ENCODE results near the gene CDC7. TPM values are rescaled to one million over a fixed set of nuclear protein-coding genes. Genes with fewer than 3 reads are reported as not detected.

CDC7 gene
- polyA plus RNA-seq, 2 of the 4 experiments (the other 2 are of a cell fraction): 10.1 to 16.8 TPM

DNA sequence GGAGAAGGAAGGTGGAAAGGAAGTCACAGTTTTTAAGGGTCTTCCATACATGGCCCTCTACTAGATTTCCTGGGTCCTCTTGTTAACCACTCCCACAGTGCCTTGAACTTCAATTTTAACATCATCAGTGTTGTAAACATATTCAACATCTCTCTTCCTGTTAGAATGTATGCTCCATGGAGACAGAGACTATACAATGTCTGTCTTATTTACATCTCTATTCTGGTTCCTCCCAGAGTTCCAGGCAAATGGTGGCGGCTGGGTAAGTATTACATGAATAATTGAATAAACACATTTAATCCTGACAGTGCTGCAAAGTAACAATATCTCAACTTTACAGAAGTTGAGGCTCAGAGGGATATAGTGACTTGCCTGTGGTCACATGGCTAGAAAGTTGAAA is 40.3 kb downstream of the CDC7 start:
- no peak for ATAC-seq
- CTCF ChIA-PET: no interaction called here

GRCh38 chr1:91541918-91542533 is 41.4 kb downstream of the CDC7 start:
- no peak overlapping the region for H3K27ac ChIP-seq
- ChIA-PET POLR2A (no interaction called here), CTCF (interaction anchor here (1.0 to 1.7 kb wide), 3 partner anchors 9 to 386 kb away, joined by 4 read pairs; no protein-coding TSS in a partner anchor)
- ATAC-seq (no peak), FAIRE-seq (no peak), DNase-seq (ENCODE audit: low read depth in 1 of 2, low spot score in 1 of 2) (no peak)
- H3K4me2 ChIP-seq: no peak overlapping the region
- WGBS (ENCODE audit: missing lambda C conversion rate): 82% methylated on average over 4 of the region's 5 CpGs
- H3K9me3 ChIP-seq: no peaks in the 10 kb centered on the region
- peaks cover under 1% of the 10 kb centered on the region; the same call in 1 of the 3 replicates for H3K4me1 ChIP-seq
- TF ChIP-seq HOXB13 (CRISPR knock-in tag; IDR thresholded peaks at IDR 0.05; ENCODE audit: low read depth): no peak
- TF ChIP-seq TFCP2L1 (CRISPR knock-in tag; IDR thresholded peaks at IDR 0.05): no peak
- no peak for TF ChIP-seq KDM5A (IDR thresholded peaks at IDR 0.05)
- no peak for TF ChIP-seq EHF (CRISPR knock-in tag; IDR thresholded peaks at IDR 0.05)
- TF ChIP-seq JUNB (IDR thresholded peaks at IDR 0.05): no peak
- TF ChIP-seq CEBPB (IDR thresholded peaks at IDR 0.05): no peak
- TF ChIP-seq FOSL2 (IDR thresholded peaks at IDR 0.05): no peak
- TF ChIP-seq FOSL2 (CRISPR knock-in tag; IDR thresholded peaks at IDR 0.05): no peak
- TF ChIP-seq HOXB5 (CRISPR knock-in tag; IDR thresholded peaks at IDR 0.05): no peak
- no peak for TF ChIP-seq EP300 (IDR thresholded peaks at IDR 0.05)
- TF ChIP-seq, protein P1, sequence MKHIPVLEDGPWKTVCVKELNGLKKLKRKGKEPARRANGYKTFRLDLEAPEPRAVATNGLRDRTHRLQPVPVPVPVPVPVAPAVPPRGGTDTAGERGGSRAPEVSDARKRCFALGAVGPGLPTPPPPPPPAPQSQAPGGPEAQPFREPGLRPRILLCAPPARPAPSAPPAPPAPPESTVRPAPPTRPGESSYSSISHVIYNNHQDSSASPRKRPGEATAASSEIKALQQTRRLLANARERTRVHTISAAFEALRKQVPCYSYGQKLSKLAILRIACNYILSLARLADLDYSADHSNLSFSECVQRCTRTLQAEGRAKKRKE (CRISPR knock-in tag; IDR thresholded peaks at IDR 0.05; ENCODE audit: low read depth): no peak
- TF ChIP-seq RFX5 (IDR thresholded peaks at IDR 0.05): no peak
- no peak for TF ChIP-seq BHLHE40 (IDR thresholded peaks at IDR 0.05; ENCODE audit: low read depth, low read length)
- no peak for TF ChIP-seq PBX3 (IDR thresholded peaks at IDR 0.05)
- TF ChIP-seq HDAC2 (IDR thresholded peaks at IDR 0.05): no peak
- no peak for TF ChIP-seq ZFP36 (IDR thresholded peaks at IDR 0.05; ENCODE audit: borderline replicate concordance, partially characterized antibody)
- H3K4me3 ChIP-seq: no peak overlapping the region

More for the DNA sequence above, 40.3 kb downstream of the CDC7 start:
- POLR2A ChIA-PET: no interaction called here
- Histone ChIP-seq H3K4me2 (no peak overlapping the region), H3K4me3 (no peak overlapping the region), H3K27ac (no peak overlapping the region), H3K4me1 (no peaks in the 10 kb centered on the region), H3K9me3 (no peaks in the 10 kb centered on the region)
- TF ChIP-seq ESRRA (IDR thresholded peaks at IDR 0.05; ENCODE audit: borderline replicate concordance, low read length): no peak
- TF ChIP-seq FOSL2 (IDR thresholded peaks at IDR 0.05): no peak
- no peak for TF ChIP-seq FOSL2 (CRISPR knock-in tag; IDR thresholded peaks at IDR 0.05)
- TF ChIP-seq, protein P2, sequence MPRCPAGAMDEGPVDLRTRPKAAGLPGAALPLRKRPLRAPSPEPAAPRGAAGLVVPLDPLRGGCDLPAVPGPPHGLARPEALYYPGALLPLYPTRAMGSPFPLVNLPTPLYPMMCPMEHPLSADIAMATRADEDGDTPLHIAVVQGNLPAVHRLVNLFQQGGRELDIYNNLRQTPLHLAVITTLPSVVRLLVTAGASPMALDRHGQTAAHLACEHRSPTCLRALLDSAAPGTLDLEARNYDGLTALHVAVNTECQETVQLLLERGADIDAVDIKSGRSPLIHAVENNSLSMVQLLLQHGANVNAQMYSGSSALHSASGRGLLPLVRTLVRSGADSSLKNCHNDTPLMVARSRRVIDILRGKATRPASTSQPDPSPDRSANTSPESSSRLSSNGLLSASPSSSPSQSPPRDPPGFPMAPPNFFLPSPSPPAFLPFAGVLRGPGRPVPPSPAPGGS (IDR thresholded peaks at IDR 0.05): no peak
- no peak for TF ChIP-seq EP300 (IDR thresholded peaks at IDR 0.05)
- no peak for TF ChIP-seq KDM1A (IDR thresholded peaks at IDR 0.05; ENCODE audit: low read depth)
- no peak for TF ChIP-seq ZSCAN20 (CRISPR knock-in tag; IDR thresholded peaks at IDR 0.05)
- no peak for TF ChIP-seq POLR2AphosphoS2 (conservative IDR thresholded peaks at IDR 0.05; ENCODE audit: low read length)
- no peak for TF ChIP-seq RFX5 (IDR thresholded peaks at IDR 0.05)
- no peak for TF ChIP-seq NR3C1 (IDR thresholded peaks at IDR 0.05)
- no peak for TF ChIP-seq GATA3 (IDR thresholded peaks at IDR 0.05; ENCODE audit: borderline replicate concordance)
- TF ChIP-seq RARB (CRISPR knock-in tag; IDR thresholded peaks at IDR 0.05): no peak
- no peak for TF ChIP-seq EHMT2 (IDR thresholded peaks at IDR 0.05; ENCODE audit: low read depth)
- no peak for TF ChIP-seq SREBF2 (IDR thresholded peaks at IDR 0.05)
- TF ChIP-seq, protein P3, sequence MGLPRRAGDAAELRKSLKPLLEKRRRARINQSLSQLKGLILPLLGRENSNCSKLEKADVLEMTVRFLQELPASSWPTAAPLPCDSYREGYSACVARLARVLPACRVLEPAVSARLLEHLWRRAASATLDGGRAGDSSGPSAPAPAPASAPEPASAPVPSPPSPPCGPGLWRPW (IDR thresholded peaks at IDR 0.05): no peak
- TF ChIP-seq, protein P4, sequence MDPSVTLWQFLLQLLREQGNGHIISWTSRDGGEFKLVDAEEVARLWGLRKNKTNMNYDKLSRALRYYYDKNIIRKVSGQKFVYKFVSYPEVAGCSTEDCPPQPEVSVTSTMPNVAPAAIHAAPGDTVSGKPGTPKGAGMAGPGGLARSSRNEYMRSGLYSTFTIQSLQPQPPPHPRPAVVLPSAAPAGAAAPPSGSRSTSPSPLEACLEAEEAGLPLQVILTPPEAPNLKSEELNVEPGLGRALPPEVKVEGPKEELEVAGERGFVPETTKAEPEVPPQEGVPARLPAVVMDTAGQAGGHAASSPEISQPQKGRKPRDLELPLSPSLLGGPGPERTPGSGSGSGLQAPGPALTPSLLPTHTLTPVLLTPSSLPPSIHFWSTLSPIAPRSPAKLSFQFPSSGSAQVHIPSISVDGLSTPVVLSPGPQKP (IDR thresholded peaks at IDR 0.05; ENCODE audit: low read depth, low read length): no peak
- no peak for TF ChIP-seq TFCP2L1 (CRISPR knock-in tag; IDR thresholded peaks at IDR 0.05)
- TF ChIP-seq MAX (IDR thresholded peaks at IDR 0.05): no peak
- no peak for FAIRE-seq
- DNase-seq (ENCODE audit: low read depth in 1 of 2, low spot score in 1 of 2): no peak
- WGBS (ENCODE audit: missing lambda C conversion rate): 89% methylated on average over 1 of the region's 1 CpG

Measured in A549 (cell line).